Muscle layer of colon (tissue), 2 donors: Measurements from ENCODE around the gene PARVB.
A peak's percentile ranks its signal among the peaks of the same experiment; 100 is the strongest.

Experiments
- H3K27ac ChIP-seq: one replicate; pipeline ENCODE4 v1.7.0; 2013; ENCODE audit warnings: low read depth, mild to moderate bottlenecking, low read length, moderate library complexity
- H3K27me3 ChIP-seq, 2 donors: one replicate each; pipeline ENCODE4 v1.7.0; 2013; ENCODE audit warnings: low read length in 2 of 2, mild to moderate bottlenecking in 2 of 2; ENCODE audit not compliant: insufficient read depth in 2 of 2, control insufficient read depth in 1 of 2
- H3K36me3 ChIP-seq: one replicate; pipeline ENCODE4 v1.7.0; 2013; ENCODE audit warnings: mild to moderate bottlenecking, low read length; ENCODE audit not compliant: insufficient read depth
- H3K4me1 ChIP-seq: one replicate; pipeline ENCODE4 v1.7.0; 2013; ENCODE audit warnings: mild to moderate bottlenecking, low read length; ENCODE audit not compliant: insufficient read depth
- H3K4me3 ChIP-seq, 2 donors: one replicate each; pipeline ENCODE4 v1.7.0; 2013; ENCODE audit warnings: low read length in 2 of 2, low read depth in 1 of 2, mild to moderate bottlenecking in 1 of 2, moderate library complexity in 1 of 2
- H3K9ac ChIP-seq: one replicate; pipeline ENCODE4 v1.7.0; 2013; ENCODE audit warnings: low read length
- H3K9me3 ChIP-seq: one replicate; pipeline ENCODE4 v1.7.0; 2013; ENCODE audit warnings: mild to moderate bottlenecking, low read length
- donor health status: abdominal sarcoma.
- donor health status: Adenocarcinoma of cecum.

The PARVB gene

DNA sequence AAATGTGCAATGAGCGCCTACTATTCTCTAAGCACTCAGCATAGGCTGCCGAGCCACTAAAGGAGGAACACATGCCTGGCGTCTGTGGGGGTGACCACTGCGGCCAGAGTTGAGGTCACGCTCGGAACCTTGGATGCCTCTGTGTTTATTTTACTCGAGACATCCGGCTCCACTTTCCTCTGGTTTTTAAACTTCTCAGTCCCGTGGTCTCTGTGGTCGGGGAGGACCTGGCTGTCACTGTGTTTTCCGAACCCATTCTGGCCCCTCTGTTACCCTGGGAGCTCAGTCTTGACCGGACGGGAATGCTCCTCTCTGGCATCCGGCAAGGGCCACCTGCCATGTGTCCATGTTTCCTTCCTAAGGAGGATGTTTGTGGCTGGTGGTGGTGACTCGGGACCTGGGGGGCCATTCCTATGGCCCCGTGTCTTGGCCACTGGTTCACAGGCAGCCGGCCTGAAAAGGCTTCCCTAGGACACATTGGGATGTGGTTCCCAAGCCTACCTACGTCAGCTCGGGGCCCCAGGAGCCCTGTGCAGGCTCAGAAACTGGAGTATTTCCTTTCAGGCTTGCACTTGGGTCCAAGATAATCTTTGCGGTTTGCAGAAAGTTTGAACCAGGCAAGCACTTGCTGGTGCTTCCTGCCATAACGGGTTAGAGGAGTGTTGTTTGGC, 109.9 kb downstream of the PARVB start:
- H3K27me3 ChIP-seq: no peaks in the 10 kb centered on the region
- H3K36me3 ChIP-seq: peaks cover 46% of the 10 kb centered on the region
- H3K4me3 ChIP-seq: no peak overlapping the region
- H3K9me3 ChIP-seq: peaks cover 10% of the 10 kb centered on the region
- no peak overlapping the region for H3K27ac ChIP-seq
- no peaks in the 10 kb centered on the region for H3K4me1 ChIP-seq
- H3K9ac ChIP-seq: no peak overlapping the region

DNA sequence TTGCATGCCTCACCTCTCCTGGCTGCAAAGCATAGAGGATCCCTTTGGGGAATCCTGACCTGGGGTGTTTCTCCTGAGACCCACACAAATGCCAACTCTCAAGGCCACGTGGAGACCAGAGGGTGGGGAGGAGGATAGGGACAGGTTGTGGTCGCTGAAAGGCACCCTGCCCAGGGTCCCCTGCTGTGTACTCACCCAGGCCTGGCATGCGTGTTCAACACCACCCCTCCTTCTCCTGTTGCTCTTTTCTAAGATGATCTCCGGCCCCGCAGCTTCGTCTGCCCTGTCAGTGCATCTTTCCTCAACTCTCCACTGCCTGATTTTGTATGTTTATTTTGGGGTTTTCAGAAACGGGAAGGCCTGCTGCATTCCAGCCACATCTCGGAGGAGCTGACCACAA, 112.0 kb downstream of the PARVB start:
- H3K36me3 ChIP-seq: peaks cover 46% of the 10 kb centered on the region
- H3K9me3 ChIP-seq: peaks cover 10% of the 10 kb centered on the region
- H3K9ac ChIP-seq: no peak overlapping the region
- peaks cover 4% of the 10 kb centered on the region for H3K4me1 ChIP-seq
- no peak overlapping the region for H3K4me3 ChIP-seq
- no peak overlapping the region for H3K27ac ChIP-seq
- no peaks in the 10 kb centered on the region for H3K27me3 ChIP-seq

DNA sequence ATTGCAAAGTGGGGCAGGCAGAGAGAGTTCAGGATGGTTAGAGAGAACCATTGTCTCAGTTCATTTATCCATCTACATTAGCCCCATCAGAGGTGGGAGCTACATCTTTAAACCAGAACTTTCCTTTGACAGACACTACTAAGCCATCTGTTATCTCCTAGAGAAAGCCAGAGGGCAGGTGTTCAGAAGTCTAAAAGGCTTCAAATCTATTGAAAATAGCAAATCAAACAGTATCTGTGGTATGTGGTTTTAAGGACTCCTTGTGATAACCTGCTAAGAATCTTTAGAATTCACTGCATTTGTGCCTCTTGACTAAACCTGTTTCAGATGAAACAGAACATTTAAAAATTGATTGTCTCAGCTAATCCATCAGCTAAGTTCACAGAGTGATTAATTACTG, 112.7 kb downstream of the PARVB start:
- H3K27ac ChIP-seq: no peak overlapping the region
- H3K27me3 ChIP-seq: no peaks in the 10 kb centered on the region
- peaks cover 10% of the 10 kb centered on the region for H3K9me3 ChIP-seq
- H3K4me3 ChIP-seq: no peak overlapping the region
- peaks cover 4% of the 10 kb centered on the region for H3K4me1 ChIP-seq
- H3K36me3 ChIP-seq: peaks cover 42% of the 10 kb centered on the region
- no peak overlapping the region for H3K9ac ChIP-seq

DNA sequence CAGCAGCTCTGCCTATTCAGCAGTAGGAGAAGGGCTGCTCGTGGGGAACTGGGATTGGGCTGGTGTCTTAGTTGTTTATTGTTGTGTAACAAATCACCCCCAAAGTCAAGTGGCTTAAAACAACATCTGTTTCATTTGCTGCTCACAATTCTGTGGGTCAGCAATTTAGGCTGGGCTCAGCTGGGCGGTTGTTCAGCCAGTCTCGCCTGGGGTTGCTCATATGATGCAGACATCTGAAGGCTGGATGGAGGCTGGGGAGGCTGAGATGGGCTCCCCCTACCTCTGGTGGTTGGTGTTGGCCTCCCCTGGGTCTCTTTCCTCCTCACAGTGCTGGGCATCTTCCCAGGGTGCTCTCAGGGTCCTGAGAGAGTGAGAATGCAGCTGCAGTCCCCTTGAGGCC, 113.3 kb downstream of the PARVB start:
- Histone ChIP-seq H3K36me3 (peaks cover 36% of the 10 kb centered on the region), H3K27ac (no peak overlapping the region), H3K4me1 (peaks cover 5% of the 10 kb centered on the region), H3K4me3 (no peak overlapping the region), H3K27me3 (no peaks in the 10 kb centered on the region), H3K9ac (no peak overlapping the region), H3K9me3 (peaks cover 10% of the 10 kb centered on the region)

DNA sequence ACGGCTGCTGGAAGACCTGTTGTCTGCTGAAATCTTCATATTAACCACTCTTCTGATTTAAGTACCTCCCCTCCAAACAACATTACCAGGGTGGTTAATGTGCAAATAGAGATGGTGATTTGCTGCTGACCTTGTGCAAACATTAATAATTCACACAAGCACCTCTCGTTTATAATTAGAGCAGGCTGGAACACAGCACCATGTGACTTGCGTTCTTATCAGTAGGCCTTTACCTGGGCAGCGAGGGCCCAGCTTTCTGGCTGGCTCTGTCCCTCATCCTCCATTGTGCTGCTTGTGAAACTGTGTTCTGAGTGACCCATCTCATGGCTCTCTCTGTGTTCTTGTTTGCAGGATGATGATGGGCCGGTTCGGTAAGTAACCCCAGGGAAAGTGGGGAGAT, 115.7 kb downstream of the PARVB start:
- Histone ChIP-seq H3K9me3 (peaks cover 10% of the 10 kb centered on the region), H3K4me1 (peaks cover 26% of the 10 kb centered on the region), H3K36me3 (peaks cover 25% of the 10 kb centered on the region), H3K27me3 (no peaks in the 10 kb centered on the region), H3K4me3 (no peak overlapping the region), H3K9ac (no peak overlapping the region), H3K27ac (no peak overlapping the region)

DNA sequence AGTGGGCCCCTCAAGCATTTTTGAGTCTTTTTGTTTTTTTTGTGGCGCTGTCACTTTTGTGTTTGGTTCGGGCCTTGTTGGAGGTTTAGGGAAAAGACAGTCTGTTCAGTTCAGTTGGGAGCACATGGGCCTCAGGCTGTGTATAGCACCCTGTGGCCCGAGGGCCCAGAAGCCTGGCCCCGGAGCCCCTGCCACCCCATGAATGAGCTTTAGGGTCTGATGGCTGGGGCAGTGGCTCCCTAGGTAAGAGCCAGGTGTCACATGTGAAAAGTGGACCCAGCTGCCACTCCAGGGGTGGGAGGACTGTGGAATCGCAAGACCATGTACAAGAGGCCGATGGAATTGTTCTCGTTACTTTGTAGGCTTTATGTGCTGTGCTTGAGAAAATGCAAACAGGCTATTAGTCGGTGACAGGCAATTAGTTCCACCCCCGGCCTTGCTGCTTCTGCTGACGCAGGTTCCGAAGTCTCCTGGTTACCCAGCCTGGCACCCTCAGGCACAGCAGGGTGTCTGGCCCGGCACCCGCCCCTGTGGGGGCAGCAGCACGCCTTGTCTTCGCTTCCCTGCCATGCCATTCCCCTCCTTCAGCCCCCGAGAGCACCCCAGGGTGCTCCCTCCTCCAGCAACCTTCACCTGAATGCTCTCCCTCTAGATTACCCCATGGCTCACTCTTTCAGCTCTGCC, 118.5 kb downstream of the PARVB start:
- H3K4me1 ChIP-seq: peaks cover 52% of the 10 kb centered on the region
- no peaks in the 10 kb centered on the region for H3K27me3 ChIP-seq
- H3K4me3 ChIP-seq: no peak overlapping the region
- H3K36me3 ChIP-seq: peaks cover 11% of the 10 kb centered on the region
- peak overlapping the region; percentile 67 for H3K27ac ChIP-seq
- H3K9ac ChIP-seq: no peak overlapping the region
- H3K9me3 ChIP-seq: peaks cover 4% of the 10 kb centered on the region

DNA sequence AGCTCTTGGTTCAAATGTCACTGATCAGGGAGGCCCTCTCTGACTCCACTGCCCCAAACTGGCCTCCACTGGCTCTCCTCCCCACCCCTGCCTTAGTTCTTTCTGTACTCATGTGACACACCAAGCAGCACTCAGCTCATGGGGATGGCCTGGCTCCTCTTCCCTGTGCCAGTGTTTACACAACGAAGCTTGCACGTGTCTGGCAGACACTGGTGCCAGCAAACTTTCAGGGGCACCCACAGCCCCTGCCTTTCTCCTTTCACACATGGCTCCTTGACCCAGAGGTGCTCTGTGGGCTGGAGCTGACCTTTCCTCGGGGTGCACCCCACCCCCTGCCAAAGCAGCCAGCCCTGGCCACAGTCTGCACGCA, 119.0 kb downstream of the PARVB start:
- peak overlapping the region; percentile 67 for H3K27ac ChIP-seq
- no peak overlapping the region for H3K4me3 ChIP-seq
- H3K27me3 ChIP-seq: no peaks in the 10 kb centered on the region
- H3K9me3 ChIP-seq: no peaks in the 10 kb centered on the region
- H3K4me1 ChIP-seq: peaks cover 58% of the 10 kb centered on the region
- peaks cover 6% of the 10 kb centered on the region for H3K36me3 ChIP-seq
- H3K9ac ChIP-seq: no peak overlapping the region

DNA sequence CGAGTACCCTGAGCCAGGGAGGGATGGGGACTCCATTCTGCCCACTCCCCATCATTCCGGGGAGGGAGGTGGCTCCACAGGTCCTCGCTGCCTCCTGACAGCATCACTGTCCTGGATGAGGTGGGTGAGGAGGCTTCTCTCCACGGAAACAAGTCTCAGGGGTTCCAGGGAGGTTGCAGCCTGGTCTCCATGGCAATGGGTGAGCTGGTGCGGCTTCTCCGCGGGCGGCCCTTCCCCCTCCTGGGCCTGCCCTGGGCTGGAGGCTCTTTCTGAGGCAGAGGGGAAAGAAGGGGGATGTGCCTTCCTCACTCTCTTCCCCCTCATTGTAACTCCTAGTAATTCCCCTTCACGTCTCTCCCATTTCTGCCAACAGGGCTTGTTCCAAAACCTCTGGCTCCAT, 119.5 kb downstream of the PARVB start:
- Histone ChIP-seq H3K9ac (no peak overlapping the region), H3K4me1 (peaks cover 62% of the 10 kb centered on the region), H3K27me3 (no peaks in the 10 kb centered on the region), H3K27ac (peak overlapping the region; percentile 67), H3K9me3 (no peaks in the 10 kb centered on the region), H3K36me3 (peaks cover 3% of the 10 kb centered on the region), H3K4me3 (no peak overlapping the region)

DNA sequence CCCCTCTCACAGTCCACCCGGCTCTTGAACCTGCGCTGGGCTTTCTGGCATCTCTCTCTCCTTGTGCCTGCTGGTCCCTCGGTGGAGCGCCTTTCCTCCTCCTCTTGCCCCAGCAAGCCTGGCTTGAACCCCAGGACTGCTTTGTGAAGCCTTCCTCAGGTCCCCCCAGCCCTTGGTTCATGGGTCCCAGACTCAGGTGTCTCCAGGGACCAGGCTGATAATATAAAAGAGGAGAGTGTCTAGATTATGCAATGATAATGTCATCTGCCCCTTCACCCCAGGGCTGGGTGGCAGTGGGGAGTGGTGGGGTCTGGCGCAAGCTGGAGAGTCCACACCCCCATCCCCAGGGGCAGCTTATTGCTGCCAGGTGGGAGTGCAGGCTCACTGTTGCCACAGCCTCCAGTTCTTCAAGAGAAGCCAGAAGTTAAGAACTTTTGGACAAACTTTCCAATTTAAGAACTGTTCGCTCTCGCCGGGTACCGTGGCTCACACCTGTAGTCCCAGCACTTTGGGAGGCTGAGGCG, 120.0 kb downstream of the PARVB start:
- Histone ChIP-seq H3K9ac (no peak overlapping the region), H3K36me3 (no peaks in the 10 kb centered on the region), H3K27ac (peak overlapping the region; percentile 67), H3K4me3 (no peak overlapping the region), H3K9me3 (no peaks in the 10 kb centered on the region), H3K4me1 (peaks cover 68% of the 10 kb centered on the region), H3K27me3 (no peaks in the 10 kb centered on the region)

DNA sequence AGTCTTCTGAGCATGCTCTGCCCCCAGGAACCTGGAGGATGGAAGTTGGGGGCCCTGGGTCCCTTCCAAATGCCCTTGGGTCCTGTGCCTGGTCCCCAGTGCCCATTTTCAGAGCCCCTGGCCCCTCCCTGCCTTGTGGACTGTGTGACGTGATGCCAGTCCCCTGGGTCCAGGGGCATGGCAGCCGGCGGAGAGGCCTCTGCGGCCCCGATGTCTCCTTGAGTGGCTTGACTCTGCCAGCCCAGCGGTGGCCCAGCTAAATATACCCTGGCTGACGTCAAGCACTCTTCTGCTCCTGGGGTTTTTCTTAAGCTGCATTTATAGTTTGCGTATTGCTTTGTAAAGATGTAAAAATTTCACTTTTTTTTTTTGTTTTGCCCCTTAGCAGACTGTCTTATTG, 121.4 kb downstream of the PARVB start:
- peaks cover 64% of the 10 kb centered on the region for H3K4me1 ChIP-seq
- H3K9ac ChIP-seq: no peak overlapping the region
- no peak overlapping the region for H3K4me3 ChIP-seq
- no peaks in the 10 kb centered on the region for H3K27me3 ChIP-seq
- H3K9me3 ChIP-seq: no peaks in the 10 kb centered on the region
- H3K36me3 ChIP-seq: no peaks in the 10 kb centered on the region
- H3K27ac ChIP-seq: peak overlapping the region; percentile 50

DNA sequence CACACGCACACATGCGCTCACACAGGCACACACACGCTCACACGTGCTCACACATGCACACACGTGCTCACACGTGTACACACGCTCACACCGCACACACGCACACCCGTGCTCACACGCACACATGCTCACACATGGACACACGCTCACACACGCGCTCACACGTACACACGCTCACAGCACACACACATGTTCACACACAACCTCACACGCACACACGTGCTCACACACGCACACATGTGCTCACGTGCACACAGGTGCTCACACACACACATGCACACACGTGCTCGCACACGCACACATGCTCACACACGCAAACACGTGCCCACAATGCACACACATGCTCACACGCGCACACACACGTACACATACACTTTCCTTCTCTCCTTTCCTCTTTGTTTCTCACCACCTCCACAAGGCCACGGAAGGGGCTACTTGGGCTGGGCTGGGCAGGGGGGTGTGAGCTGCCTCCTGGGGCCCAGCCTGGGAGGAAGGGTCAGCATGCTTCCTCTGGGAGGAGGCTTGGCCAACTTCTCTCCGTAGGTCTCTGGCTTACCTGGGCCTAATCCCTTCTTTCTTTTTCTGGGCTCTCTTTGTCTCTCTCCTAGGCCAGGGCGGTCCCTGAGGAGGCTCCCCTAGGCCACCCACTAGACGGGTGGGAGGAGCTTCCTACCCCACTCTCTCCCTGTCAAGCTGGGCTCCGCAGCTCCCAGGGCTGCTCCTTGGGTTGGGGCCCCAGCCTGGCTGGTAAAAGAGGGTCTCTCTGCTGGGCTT, 122.2 kb downstream of the PARVB start:
- no peak overlapping the region for H3K9ac ChIP-seq
- no peaks in the 10 kb centered on the region for H3K27me3 ChIP-seq
- no peak overlapping the region for H3K4me3 ChIP-seq
- peaks cover 64% of the 10 kb centered on the region for H3K4me1 ChIP-seq
- H3K9me3 ChIP-seq: no peaks in the 10 kb centered on the region
- H3K27ac ChIP-seq: peak overlapping the region; percentile 53
- H3K36me3 ChIP-seq: no peaks in the 10 kb centered on the region
